Caco-2 (cell line): ENCODE data around the gene ANKRD44. TPM values are rescaled to one million over a fixed set of nuclear protein-coding genes. Genes with fewer than 3 reads are reported as not detected.

Experiments used
- BruUV-seq: library from RNA; stranded (reverse); fragments of 400-500 nt; replicated peaks from 2 replicates; lab custom pipeline; 2021; lab: Mats Ljungman, UMichigan
- CTCF ChIA-PET: fragments of 300-600 bp; sonication (Branson Sonifier 250); formaldehyde crosslinking; loops from one replicate; lab custom pipeline; 2022; ENCODE audit warnings: antibody characterized with exemption; lab: Charles Lee
- POLR2A ChIA-PET: fragments of 300-600 bp; sonication (Branson Sonifier 250); formaldehyde crosslinking; loops from one replicate; lab custom pipeline; 2022; ENCODE audit warnings: antibody characterized with exemption; lab: Charles Lee
- DNase-seq, 2 experiments: peaks; one replicate each; pipeline versions ENCODE4 v3.0.0 to v3.0.0-alpha.2; 2020 to 2022
- H3K27me3 ChIP-seq: replicated peaks from 2 replicates; pipeline ENCODE4 v1.6.0; 2011; ENCODE audit warnings: low read length; ENCODE audit not compliant: control insufficient read depth, insufficient read depth
- H3K36me3 ChIP-seq: 2 replicates; pipeline ENCODE4 v1.5.1; 2011; ENCODE audit warnings: low read length; ENCODE audit not compliant: control insufficient read depth, insufficient read depth
- H3K4me1 ChIP-seq: fragments of 250-450 bp; sonication (Bioruptor Pico); 2 replicates; pipeline ENCODE4 v1.5.1; 2020; ENCODE audit warnings: mild to moderate bottlenecking
- H3K4me3 ChIP-seq: 2 replicates; pipeline ENCODE4 v1.5.1; 2011; ENCODE audit warnings: low read depth, mild to moderate bottlenecking, control low read depth, low read length
- H3K9me3 ChIP-seq: fragments of 250-450 bp; sonication (Bioruptor Pico); 2 replicates; pipeline ENCODE4 v1.5.1; 2020; ENCODE audit warnings: mild to moderate bottlenecking, moderate library complexity
- H3K27ac Mint-ChIP-seq: one replicate; pipeline ENCODE4 v1.8.0; 2022; ENCODE audit warnings: mixed read lengths; ENCODE audit not compliant: unreplicated experiment
- H3K27me3 Mint-ChIP-seq: one replicate; pipeline ENCODE4 v1.8.0; 2022; ENCODE audit warnings: mixed read lengths; ENCODE audit not compliant: insufficient read depth, unreplicated experiment
- H3K36me3 Mint-ChIP-seq: one replicate; pipeline ENCODE4 v1.8.0; 2022; ENCODE audit warnings: mild to moderate bottlenecking, mixed read lengths; ENCODE audit not compliant: insufficient read depth, unreplicated experiment
- H3K4me1 Mint-ChIP-seq: one replicate; pipeline ENCODE4 v1.8.0; 2022; ENCODE audit warnings: low read depth, mixed read lengths; ENCODE audit not compliant: unreplicated experiment
- H3K4me3 Mint-ChIP-seq: one replicate; pipeline ENCODE4 v1.8.0; 2022; ENCODE audit warnings: mild to moderate bottlenecking, moderate library complexity, mixed read lengths; ENCODE audit not compliant: unreplicated experiment
- H3K9me3 Mint-ChIP-seq: one replicate; pipeline ENCODE4 v1.8.0; 2022; ENCODE audit warnings: mixed read lengths; ENCODE audit not compliant: unreplicated experiment
- CTCF ChIP-seq, 2 experiments: fragments of 200-600 bp in 1 of 2; IDR thresholded peaks; 1 replicate in 1 of 2; 2 replicates in 1 of 2; pipeline versions ENCODE4 v1.5.1 to v1.8.0; 2011 to 2022; ENCODE audit warnings: antibody characterized with exemption in 1 of 2, control low read depth in 1 of 2, inconsistent platforms in 1 of 2, low read depth in 1 of 2, low read length in 1 of 2, mild to moderate bottlenecking in 1 of 2, moderate library complexity in 1 of 2; ENCODE audit not compliant: insufficient read depth in 1 of 2, severe bottlenecking in 1 of 2, unreplicated experiment in 1 of 2
- intact Hi-C: fragments of 100-400 bp; cut with micrococcal nuclease; formaldehyde crosslinking; loops from one replicate; pipeline ENCODE4 v1.10.0; 2022; ENCODE audit not compliant: unreplicated experiment
- total RNA-seq: library from RNA; stranded (reverse); gene quantifications from 2 replicates; pipeline ENCODE4 v1.2.3, GENCODE V29; 2022

The ANKRD44 gene
- total RNA-seq, 1 experiment from 2014 or later: 1.0 TPM

DNA sequence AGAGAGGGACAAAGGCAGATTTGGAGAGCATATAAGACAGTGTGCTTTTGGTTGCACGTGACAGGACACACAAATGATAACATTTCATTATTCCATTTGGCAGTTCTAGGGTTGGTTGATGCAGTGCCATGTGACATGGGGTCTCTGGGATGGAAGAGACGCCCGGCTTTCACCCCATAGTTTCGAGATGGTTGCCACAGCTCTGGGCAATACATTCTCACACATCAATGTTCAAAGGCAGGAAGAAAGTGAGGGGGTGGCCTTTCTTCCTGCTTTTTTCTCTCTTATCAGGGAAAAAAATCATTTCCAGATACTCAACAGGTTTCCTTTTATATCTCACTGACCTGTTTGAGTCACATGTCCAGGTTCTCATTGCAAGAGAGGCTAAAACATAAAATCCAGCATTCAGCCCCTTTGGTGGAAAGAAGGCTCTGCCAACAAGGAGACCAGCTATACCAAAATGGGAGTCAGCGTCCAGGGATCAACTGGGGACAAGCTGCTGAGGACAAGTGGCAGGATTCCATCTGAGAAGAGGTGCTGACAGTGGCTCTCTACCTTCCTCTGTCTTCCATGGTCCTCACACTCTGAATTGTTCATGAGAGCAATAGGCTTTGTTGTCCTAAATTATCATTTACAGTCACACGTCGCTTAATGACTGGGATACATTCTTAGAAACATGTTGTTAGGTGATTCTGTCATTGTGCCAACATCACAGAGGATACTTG is 29.1 kb upstream of the ANKRD44 start:
- no peaks in the 10 kb centered on the region for H3K9me3 Mint-ChIP-seq
- intact Hi-C loops: no loop called here
- no TSS peak for BruUV-seq
- no peak for DNase-seq
- H3K4me1 Mint-ChIP-seq: no peaks in the 10 kb centered on the region
- Histone ChIP-seq H3K4me1 (no peaks in the 10 kb centered on the region), H3K36me3 (no peaks in the 10 kb centered on the region), H3K9me3 (no peaks in the 10 kb centered on the region), H3K4me3 (no peak overlapping the region), H3K27me3 (no peaks in the 10 kb centered on the region)
- ChIA-PET POLR2A (no interaction called here), CTCF (no interaction called here)
- no peak for TF ChIP-seq CTCF (IDR thresholded peaks at IDR 0.05; ENCODE audit: insufficient read depth in 1 of 2, low read depth in 1 of 2, low read length in 1 of 2, severe bottlenecking in 1 of 2, unreplicated experiment in 1 of 2)
- H3K27me3 Mint-ChIP-seq: peaks cover 3% of the 10 kb centered on the region
- no peaks in the 10 kb centered on the region for H3K36me3 Mint-ChIP-seq
- no peak overlapping the region for H3K27ac Mint-ChIP-seq
- no peak overlapping the region for H3K4me3 Mint-ChIP-seq

- peaks cover 3% of the 10 kb centered on the region for H3K27me3 Mint-ChIP-seq
- TF ChIP-seq CTCF (IDR thresholded peaks at IDR 0.05; ENCODE audit: insufficient read depth in 1 of 2, low read depth in 1 of 2, low read length in 1 of 2, severe bottlenecking in 1 of 2, unreplicated experiment in 1 of 2): no peak
- ChIA-PET CTCF (no interaction called here), POLR2A (no interaction called here)
- H3K4me3 ChIP-seq: no peak overlapping the region
- intact Hi-C loops: no loop called here
- H3K4me1 Mint-ChIP-seq: no peaks in the 10 kb centered on the region
- no peaks in the 10 kb centered on the region for H3K9me3 Mint-ChIP-seq
- H3K36me3 ChIP-seq: no peaks in the 10 kb centered on the region
- BruUV-seq: no TSS peak
- no peaks in the 10 kb centered on the region for H3K9me3 ChIP-seq
- no peak overlapping the region for H3K27ac Mint-ChIP-seq
- DNase-seq: no peak
- H3K36me3 Mint-ChIP-seq: no peaks in the 10 kb centered on the region
- H3K4me1 ChIP-seq: no peaks in the 10 kb centered on the region
- H3K4me3 Mint-ChIP-seq: no peak overlapping the region
- H3K27me3 ChIP-seq: no peaks in the 10 kb centered on the region
These were observed 28.4 kb upstream of the ANKRD44 start for GRCh38 chr2:197339016-197339415.

GRCh38 chr2:197332641-197333040 is 22.1 kb upstream of the ANKRD44 start:
- Histone ChIP-seq H3K4me3 (no peak overlapping the region), H3K9me3 (0 out of 2 replicates have a peak, but pooled peaks cover 3% of the 10 kb centered on the region), H3K36me3 (no peaks in the 10 kb centered on the region), H3K27me3 (no peaks in the 10 kb centered on the region), H3K4me1 (no peaks in the 10 kb centered on the region)
- H3K36me3 Mint-ChIP-seq: no peaks in the 10 kb centered on the region
- no peak overlapping the region for H3K4me3 Mint-ChIP-seq
- CTCF ChIA-PET: no interaction called here
- DNase-seq: no peak
- BruUV-seq: no TSS peak
- intact Hi-C loops: no loop called here
- H3K27me3 Mint-ChIP-seq: peaks cover 4% of the 10 kb centered on the region
- POLR2A ChIA-PET: no interaction called here
- TF ChIP-seq CTCF (IDR thresholded peaks at IDR 0.05; ENCODE audit: insufficient read depth in 1 of 2, low read depth in 1 of 2, low read length in 1 of 2, severe bottlenecking in 1 of 2, unreplicated experiment in 1 of 2): no peak
- H3K27ac Mint-ChIP-seq: no peak overlapping the region
- H3K9me3 Mint-ChIP-seq: no peaks in the 10 kb centered on the region
- no peaks in the 10 kb centered on the region for H3K4me1 Mint-ChIP-seq
